Forelimb muscle (tissue), 1 donor: ENCODE results near the gene KCTD2. TPM values are rescaled to one million over a fixed set of nuclear protein-coding genes. Genes with fewer than 3 reads are reported as not detected.
"Not testable (repeated sequence)": the region's sequence is repeated elsewhere in the genome, so short reads cannot be mapped to it uniquely, and the experiment has no call there.

Experiments
- DNase-seq: peaks from one replicate; pipeline ENCODE4 v3.0.0-alpha.2; 2013; ENCODE audit warnings: low read depth
- polyA plus RNA-seq: library from polyadenylated mRNA; unstranded; fragments of 120-200 nt; gene quantifications from one replicate; pipeline ENCODE4 v1.2.1, GENCODE V29; 2013; ENCODE audit not compliant: insufficient read length

Gene KCTD2
- polyA plus RNA-seq, 1 donor, result 20.5 TPM

DNA sequence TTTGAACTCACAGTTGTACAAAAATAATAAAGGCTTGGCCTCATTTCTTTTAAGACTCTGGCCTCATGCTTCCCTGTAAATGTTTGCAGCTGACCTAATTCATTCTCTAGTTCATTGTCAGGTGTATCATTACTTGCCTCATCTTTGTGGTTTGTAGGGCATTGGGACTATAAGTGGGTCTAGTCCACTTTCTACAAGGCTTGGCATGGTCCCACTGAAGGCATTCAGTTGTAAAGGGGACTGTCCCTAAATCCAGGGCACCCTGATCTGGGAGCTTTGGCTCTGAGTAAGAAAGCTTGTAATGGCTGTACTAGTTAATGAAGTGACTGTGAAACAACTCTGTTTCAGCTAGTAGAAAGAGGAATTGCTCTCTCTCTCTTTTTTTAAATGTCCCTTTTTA lies 2.7 kb downstream of the KCTD2 start:
- no peak for DNase-seq

DNA sequence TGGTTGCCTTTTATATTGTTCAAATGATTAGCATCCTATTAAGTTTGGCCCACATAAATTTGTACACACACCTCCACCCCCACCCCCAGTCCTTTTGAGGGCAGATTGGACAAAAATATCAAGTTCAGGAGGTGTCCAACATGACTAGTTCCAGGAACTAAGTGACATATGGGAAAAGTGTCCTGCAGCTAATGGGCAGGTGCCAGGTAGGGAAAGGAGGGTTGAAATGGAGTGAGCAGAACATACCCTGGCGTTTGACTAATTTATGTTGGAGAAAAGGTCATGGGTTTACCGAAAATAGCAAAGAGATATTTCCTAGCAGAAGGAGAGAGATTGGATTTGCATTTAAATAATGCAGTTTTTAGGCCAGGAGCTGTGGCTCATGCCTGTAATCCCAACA lies 4.9 kb downstream of the KCTD2 start:
- no peak for DNase-seq

DNA sequence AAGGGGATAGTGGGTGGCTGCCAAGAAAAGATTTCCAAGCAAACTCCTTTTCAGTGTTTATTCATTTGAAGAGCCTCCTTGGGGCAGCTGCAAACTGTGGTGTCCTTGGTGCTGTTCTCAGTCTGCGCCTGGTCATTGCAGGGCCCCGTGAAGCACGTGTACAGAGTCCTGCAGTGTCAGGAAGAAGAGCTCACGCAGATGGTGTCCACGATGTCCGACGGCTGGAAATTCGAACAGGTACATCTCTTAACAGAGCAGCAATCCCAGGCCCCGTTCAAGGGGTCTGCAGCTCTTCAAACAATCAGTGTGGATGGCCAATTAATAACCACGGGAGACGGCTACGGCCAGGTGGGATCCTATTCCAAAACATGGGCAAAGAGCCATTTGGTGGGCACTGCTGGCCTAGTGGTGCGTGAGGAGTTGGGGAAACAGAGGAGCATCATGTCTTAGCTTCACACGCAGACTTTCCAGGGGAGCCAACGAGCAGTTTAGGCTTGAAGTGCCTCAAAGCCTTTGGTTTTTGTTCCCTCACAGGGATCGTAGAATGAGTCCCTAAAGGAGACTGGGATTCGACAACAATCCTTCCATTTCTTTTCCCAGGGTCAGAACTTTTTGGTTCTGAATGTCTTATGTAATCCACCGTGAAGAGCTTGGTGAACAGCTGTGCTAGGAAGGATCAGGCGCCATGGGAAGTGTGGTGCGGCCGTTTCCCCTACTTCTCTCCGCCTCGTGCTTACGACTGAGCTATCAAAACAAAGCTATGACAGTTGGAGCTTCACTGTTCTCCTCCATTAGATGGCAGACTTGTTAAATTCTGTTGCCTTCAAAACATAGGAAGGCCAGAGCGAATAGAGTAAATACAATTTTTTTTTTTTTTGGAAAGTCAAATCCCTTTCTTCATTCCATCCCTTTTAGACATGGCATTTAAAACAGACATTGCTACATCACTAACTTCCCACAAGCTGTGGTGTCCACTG lies 12.6 kb downstream of the KCTD2 start:
- DNase-seq, result peak; percentile 64

- no peak for DNase-seq
Observed at GRCh38 chr17:75060434-75061054, 13.5 kb downstream of the KCTD2 start.

DNA sequence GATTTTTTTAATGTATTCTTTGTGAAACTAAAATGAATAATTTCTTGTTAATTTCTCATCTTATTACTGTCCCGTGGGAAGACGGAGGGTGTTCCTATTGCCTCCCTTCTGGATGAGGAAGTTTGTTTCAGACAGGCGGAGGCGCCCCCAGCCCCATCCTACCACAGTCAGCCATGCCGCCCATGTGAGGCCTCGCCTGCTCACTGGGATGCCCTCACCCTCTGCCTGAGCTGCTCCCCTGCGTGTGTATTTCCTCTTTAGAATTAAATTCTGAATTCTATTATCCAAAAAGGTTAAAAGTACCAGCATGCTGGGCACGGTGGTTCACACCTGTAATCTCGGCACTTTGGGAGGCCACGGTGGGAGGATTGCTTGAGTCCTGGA lies 14.0 kb downstream of the KCTD2 start:
- no peak for DNase-seq

DNA sequence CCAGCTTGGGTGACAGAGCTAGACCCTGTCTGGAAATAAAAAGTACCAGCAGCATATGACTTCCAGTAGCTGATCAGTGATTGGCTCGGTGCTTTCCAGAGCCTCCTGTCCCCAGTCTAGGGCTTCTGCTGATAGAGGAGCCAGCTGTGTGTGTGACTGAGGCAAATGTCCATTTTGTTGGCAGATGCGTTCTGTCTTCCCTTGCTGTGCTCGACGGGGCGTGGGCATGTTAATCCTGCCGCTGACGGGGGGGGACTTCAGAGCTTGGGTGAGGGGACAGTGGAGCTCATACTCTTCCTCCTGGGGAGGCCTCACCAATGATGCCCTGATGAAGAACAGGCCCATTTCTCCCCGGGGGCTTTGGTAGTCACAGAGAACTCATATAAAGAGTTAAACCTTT lies 14.6 kb downstream of the KCTD2 start:
- DNase-seq, result no peak

- DNase-seq, result no peak
Observed at GRCh38 chr17:75063201-75063600, 16.2 kb downstream of the KCTD2 start.

DNA sequence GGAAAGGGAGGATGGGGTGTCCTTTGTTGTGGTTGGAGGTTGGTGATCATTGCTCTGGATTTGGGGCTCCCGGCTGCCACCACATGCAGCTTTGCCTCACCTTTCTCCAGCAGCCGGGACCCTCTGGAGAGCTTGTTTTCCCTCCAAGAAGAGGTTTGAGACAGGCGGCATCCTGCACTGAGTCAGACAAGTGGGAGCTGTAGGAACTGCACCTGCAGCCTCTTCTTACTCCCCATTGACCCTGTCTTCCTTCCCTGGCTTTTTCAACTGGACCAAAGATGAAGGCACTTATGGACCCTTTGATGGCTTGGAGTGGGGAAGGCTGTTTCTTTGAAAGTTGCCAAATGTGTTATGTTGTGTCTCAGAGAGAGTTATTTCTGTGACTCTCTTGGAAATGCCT lies 16.6 kb downstream of the KCTD2 start:
- no peak for DNase-seq

GRCh38 chr17:75064040-75064439 lies 17.0 kb downstream of the KCTD2 start:
- no peak for DNase-seq

DNA sequence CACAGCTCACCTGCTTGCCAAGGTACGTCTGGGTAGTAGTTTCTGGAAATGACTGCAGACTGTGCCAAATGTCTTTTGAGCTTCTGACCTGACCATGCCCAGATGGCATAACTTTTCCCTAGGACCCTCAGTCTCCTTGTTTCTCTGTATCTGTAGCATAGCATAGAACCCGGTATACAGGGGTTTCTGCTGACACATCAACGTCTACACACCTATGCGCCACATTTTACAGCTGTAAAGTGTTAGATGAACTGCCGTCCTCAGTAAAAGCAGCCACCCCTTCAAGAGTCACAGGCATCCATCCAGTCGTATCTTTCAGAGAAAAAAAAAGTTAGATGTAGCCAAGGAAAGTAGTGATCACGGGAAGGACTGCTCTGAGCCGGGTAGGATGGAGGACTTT lies 17.4 kb downstream of the KCTD2 start:
- no peak for DNase-seq

- DNase-seq, result no peak
Observed at GRCh38 chr17:75064867-75065561, 18.0 kb downstream of the KCTD2 start.

GRCh38 chr17:75065562-75066151 lies 18.6 kb downstream of the KCTD2 start:
- no peak for DNase-seq

GRCh38 chr17:75067856-75068255 lies 20.8 kb downstream of the KCTD2 start:
- no peak for DNase-seq

DNA sequence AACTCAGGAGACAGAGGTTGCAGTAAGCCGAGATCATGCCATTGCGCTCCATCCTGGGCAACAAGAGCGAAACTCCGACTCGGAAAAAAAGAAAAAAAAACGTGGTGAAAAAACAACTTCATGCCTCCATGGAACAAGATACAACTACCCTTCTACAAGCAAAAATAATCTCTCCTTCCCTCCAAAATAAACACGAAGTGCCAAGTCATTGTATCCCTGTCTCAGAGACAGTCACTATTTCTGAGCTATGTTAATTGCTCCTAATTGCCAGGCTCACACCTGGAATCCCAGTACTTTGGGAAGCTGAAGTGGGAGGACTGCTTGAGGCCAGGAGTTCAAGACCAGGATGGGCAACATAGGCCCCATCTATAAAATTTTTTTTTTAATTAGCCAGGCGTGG lies 21.7 kb downstream of the KCTD2 start:
- DNase-seq, result no peak

GRCh38 chr17:75069783-75070182 lies 22.8 kb downstream of the KCTD2 start:
- no peak for DNase-seq

DNA sequence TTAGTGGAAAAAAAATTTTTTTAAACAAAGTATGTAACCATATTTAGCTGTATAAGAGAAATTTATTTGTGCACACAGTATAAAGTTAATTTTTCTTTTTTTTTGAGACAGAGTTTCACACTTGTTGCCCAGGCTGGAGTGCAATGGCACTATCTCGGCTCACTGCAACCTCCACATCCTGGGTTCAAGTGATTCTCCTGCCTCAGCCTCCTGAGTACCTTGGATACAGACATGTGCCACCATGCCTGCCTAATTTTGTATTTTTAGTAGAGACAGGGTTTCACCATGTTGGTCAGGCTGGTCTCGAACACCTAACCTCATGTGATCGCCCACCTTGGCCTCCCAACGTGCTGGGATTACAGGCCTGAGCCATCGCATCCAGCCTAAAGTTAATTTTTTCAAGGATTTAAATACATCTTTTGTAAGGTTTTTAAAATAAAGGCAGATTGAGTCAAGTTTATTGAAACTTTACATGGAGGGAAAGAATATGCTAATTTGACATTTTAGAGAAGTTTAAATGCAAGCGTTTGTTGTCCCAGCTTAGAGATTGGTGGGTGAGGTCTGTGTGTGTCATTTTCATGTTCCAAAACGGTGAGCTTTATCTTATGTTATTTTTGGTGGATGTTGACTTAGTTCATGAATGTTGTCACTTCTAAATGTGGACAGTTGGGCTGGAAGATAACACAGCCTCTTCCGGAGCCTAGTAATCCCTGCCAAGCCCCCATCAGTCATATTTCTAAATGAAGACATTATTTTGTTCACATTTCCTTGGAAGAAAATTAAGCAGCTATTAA lies 24.6 kb downstream of the KCTD2 start:
- not testable (repeated sequence) for DNase-seq

- not testable (repeated sequence) for DNase-seq
Observed at GRCh38 chr17:75072909-75073308, 25.9 kb downstream of the KCTD2 start.

DNA sequence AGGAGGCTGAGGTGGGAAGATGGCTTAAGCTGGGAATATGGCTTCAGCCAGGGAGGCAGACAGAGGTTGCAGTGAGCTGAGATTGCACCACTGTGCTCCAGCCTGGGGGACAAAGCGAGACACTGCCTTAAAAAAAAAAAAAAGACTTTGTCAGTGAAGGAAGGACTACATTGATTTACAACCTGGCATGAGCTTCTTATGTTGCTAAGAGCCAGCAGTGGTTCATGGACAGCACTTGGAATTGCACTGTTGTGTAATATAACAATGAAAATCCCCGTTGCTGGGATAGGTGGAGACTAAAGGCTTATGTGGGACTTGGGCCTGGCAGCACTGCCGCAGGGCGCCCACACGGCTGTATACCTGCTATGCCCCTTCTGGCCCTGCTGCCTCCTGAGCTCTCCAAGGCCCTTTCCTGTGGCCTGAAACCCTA lies 26.6 kb downstream of the KCTD2 start:
- peak; percentile 40 for DNase-seq

- DNase-seq, result peak; percentile 59
Observed at GRCh38 chr17:75074532-75074931, 27.5 kb downstream of the KCTD2 start.

DNA sequence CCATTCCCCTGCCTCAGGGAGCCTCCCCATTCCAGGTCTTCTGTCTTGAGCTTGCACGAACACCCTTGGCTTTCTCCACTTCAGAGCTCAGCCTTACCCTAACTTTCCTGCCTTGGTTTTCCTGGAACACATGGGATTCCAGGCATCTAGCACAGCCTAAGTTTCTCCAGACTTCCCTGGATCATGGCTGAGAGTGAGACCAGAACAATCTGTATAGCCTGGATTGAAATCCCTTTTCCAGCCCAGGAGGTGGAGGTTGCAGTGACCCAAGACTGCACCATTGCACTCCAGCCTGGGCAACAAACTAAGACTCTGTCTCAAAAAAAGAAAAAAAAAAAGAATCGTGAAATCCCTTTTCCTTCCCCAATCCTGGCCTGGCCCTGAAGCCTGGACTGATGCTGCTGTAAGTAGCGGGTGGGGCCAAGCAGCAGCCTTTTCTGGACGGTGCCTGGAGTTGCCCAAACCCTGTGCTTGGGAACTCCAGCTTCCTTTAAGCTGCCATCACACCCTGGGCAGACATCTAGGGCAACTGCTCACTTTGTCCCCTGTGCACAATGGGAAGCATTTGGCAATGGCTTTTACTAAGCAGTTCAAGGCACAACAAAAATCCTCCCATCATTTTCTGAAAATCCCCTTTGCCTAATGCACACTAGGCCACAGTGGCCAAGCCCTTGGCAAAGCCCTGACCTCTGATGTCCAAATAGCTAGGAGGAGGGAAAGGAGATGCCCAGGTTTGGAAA lies 28.7 kb downstream of the KCTD2 start:
- DNase-seq, result no peak
